HepG2 (cell line): ENCODE measurements around the gene TDRD9. TPM values are rescaled to one million over a fixed set of nuclear protein-coding genes. Genes with fewer than 3 reads are reported as not detected.
A peak's percentile ranks its signal among the peaks of the same experiment; 100 is the strongest.

Experiments used
- EED ChIP-seq: sonication (generic); formaldehyde crosslinking; IDR thresholded peaks from 2 replicates; pipeline ENCODE4 v1.5.0; 2020; ENCODE audit warnings: mild to moderate bottlenecking, missing genetic modification reagents
- KMT2B ChIP-seq: IDR thresholded peaks from 2 replicates; pipeline ENCODE4 v1.6.1; 2016; ENCODE audit warnings: missing genetic modification reagents, missing compliant biosample characterization
- MYNN ChIP-seq: sonication (generic); formaldehyde crosslinking; IDR thresholded peaks from 2 replicates; pipeline ENCODE4 v1.4.0; 2020; ENCODE audit warnings: mild to moderate bottlenecking, low read depth, missing genetic modification reagents
- NFKB2 ChIP-seq: sonication (generic); formaldehyde crosslinking; IDR thresholded peaks from 2 replicates; pipeline ENCODE4 v1.4.0; 2020; ENCODE audit warnings: missing genetic modification reagents, borderline replicate concordance
- NR2F2 ChIP-seq: IDR thresholded peaks from 2 replicates; pipeline ENCODE4 v1.6.1; 2012; ENCODE audit warnings: low read depth, inconsistent platforms, borderline replicate concordance
- PHF20 ChIP-seq: sonication (generic); formaldehyde crosslinking; IDR thresholded peaks from 2 replicates; pipeline ENCODE4 v1.5.0; 2020; ENCODE audit warnings: mild to moderate bottlenecking, missing genetic modification reagents
- REL ChIP-seq: sonication (generic); formaldehyde crosslinking; conservative IDR thresholded peaks from 2 replicates; pipeline ENCODE4 v1.8.0; 2022; ENCODE audit warnings: mild to moderate bottlenecking, missing genetic modification reagents, moderate library complexity
- ZNF224 ChIP-seq: sonication (generic); formaldehyde crosslinking; IDR thresholded peaks from 2 replicates; pipeline ENCODE4 v1.5.0; 2020; ENCODE audit warnings: mild to moderate bottlenecking, missing genetic modification reagents
- ZNF251 ChIP-seq: sonication (generic); formaldehyde crosslinking; IDR thresholded peaks from 2 replicates; pipeline ENCODE4 v1.9.0; 2021; ENCODE audit warnings: mild to moderate bottlenecking, missing genetic modification reagents
- ZNF326 ChIP-seq: sonication (generic); formaldehyde crosslinking; IDR thresholded peaks from 2 replicates; pipeline ENCODE4 v1.4.0; 2020; ENCODE audit warnings: missing genetic modification reagents, borderline replicate concordance
- ZNF530 ChIP-seq: sonication (generic); formaldehyde crosslinking; IDR thresholded peaks from 2 replicates; pipeline ENCODE4 v1.5.0; 2020; ENCODE audit warnings: low read depth, mild to moderate bottlenecking, missing genetic modification reagents
- ZNF619 ChIP-seq: sonication (generic); formaldehyde crosslinking; IDR thresholded peaks from 2 replicates; pipeline ENCODE4 v1.4.0; 2020; ENCODE audit warnings: mild to moderate bottlenecking, missing genetic modification reagents
- ZNF746 ChIP-seq: sonication (generic); formaldehyde crosslinking; IDR thresholded peaks from 2 replicates; pipeline ENCODE4 v1.8.0; 2022; ENCODE audit warnings: mild to moderate bottlenecking, missing genetic modification reagents
- polyA plus RNA-seq, 8 experiments: library from polyadenylated mRNA; depleted of rRNA in 3 of 8; stranded (reverse) in 7 of 8; unstranded in 1 of 8; fragments of >200 nt; fragmentation: Illumina TruSeq in 4 of 8; extraction: Trizol in 4 of 8; gene quantifications; 2 replicates each; pipeline versions ENCODE4 v1.2.1 to v1.2.3, GENCODE V29; 2011 to 2016; ENCODE audit warnings: low read depth in 4 of 8, missing spikeins in 1 of 8, mixed read lengths in 1 of 8; ENCODE audit not compliant: insufficient read depth in 1 of 8
- total RNA-seq, 5 experiments: library from RNA; depleted of rRNA; stranded (reverse); fragments of >200 nt; fragmentation: Illumina TruSeq; extraction: Trizol; gene quantifications; 2 replicates each; pipeline ENCODE4 v1.2.3, GENCODE V29; 2016; ENCODE audit warnings: low read depth in 1 of 5
- TF ChIP-seq, protein P1 (sequence below): sonication (generic); formaldehyde crosslinking; IDR thresholded peaks from 2 replicates; pipeline ENCODE4 v1.4.0; 2020; ENCODE audit warnings: mild to moderate bottlenecking, missing genetic modification reagents
- TF ChIP-seq, protein P2 (sequence below): sonication (generic); formaldehyde crosslinking; IDR thresholded peaks from 2 replicates; pipeline ENCODE4 v1.8.0; 2022; ENCODE audit warnings: missing genetic modification reagents, low read depth, mild to moderate bottlenecking, borderline replicate concordance
- TF ChIP-seq, protein P3 (sequence below): IDR thresholded peaks from 2 replicates; pipeline ENCODE4 v1.6.1; 2016; ENCODE audit warnings: missing compliant biosample characterization, missing genetic modification reagents, borderline replicate concordance
- TF ChIP-seq, protein P4 (sequence below): sonication (generic); formaldehyde crosslinking; IDR thresholded peaks from 2 replicates; pipeline ENCODE4 v1.4.0; 2020; ENCODE audit warnings: missing genetic modification reagents
- TF ChIP-seq, protein P5 (sequence below): sonication (generic); formaldehyde crosslinking; IDR thresholded peaks from 2 replicates; pipeline ENCODE4 v1.8.0; 2022; ENCODE audit warnings: low read depth, missing genetic modification reagents

TDRD9 gene
- total and polyA plus RNA-seq, 2 of the 13 experiments (the other 11 are each of a cell fraction or from before 2014, with no cell fraction given): not detected

DNA sequence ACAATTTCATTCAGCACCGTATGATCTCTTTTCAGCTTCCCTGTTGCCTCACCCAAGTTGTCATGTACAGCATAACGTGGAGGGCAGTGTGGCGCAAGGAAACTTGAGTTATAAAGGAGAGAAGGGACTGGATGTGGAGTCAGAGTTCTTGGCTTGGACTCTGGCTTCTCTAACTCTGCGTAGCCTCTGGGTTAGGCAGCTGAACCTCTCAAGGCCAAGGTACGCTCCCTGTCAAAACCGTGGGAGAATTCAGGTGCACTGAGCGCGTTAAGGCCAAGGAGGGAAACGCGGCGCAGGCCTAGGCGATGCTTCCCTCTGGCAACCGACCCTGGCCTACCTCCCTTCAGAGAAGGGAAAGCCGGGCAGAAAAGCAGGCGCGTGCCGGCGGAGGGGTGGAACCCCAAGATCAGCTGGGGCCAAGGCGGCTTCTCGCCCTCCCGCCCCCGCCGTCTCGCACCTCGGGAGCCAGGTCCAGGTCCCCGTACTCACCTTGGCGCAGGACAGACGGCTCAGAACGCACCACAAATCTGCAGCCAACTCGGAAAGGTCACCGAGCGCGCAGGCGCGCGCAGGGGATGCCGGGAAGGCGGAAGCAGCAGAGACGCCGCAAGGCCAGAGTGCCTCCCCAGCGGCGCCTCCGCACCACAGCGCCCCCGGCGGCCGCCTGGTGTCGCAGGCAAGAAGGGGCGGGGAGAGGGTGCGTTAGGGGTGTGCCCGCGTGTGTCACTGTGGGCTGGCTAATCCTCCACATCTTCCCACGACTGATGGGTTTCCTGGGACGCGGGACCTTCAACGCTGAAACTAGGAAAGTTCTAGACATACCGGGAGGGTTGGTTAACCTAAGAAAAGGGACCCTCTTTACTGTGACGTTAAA, 7.0 kb upstream of the TDRD9 start (continued):
- TF ChIP-seq ZNF746 (CRISPR knock-in tag): no peak
- TF ChIP-seq, protein P1, sequence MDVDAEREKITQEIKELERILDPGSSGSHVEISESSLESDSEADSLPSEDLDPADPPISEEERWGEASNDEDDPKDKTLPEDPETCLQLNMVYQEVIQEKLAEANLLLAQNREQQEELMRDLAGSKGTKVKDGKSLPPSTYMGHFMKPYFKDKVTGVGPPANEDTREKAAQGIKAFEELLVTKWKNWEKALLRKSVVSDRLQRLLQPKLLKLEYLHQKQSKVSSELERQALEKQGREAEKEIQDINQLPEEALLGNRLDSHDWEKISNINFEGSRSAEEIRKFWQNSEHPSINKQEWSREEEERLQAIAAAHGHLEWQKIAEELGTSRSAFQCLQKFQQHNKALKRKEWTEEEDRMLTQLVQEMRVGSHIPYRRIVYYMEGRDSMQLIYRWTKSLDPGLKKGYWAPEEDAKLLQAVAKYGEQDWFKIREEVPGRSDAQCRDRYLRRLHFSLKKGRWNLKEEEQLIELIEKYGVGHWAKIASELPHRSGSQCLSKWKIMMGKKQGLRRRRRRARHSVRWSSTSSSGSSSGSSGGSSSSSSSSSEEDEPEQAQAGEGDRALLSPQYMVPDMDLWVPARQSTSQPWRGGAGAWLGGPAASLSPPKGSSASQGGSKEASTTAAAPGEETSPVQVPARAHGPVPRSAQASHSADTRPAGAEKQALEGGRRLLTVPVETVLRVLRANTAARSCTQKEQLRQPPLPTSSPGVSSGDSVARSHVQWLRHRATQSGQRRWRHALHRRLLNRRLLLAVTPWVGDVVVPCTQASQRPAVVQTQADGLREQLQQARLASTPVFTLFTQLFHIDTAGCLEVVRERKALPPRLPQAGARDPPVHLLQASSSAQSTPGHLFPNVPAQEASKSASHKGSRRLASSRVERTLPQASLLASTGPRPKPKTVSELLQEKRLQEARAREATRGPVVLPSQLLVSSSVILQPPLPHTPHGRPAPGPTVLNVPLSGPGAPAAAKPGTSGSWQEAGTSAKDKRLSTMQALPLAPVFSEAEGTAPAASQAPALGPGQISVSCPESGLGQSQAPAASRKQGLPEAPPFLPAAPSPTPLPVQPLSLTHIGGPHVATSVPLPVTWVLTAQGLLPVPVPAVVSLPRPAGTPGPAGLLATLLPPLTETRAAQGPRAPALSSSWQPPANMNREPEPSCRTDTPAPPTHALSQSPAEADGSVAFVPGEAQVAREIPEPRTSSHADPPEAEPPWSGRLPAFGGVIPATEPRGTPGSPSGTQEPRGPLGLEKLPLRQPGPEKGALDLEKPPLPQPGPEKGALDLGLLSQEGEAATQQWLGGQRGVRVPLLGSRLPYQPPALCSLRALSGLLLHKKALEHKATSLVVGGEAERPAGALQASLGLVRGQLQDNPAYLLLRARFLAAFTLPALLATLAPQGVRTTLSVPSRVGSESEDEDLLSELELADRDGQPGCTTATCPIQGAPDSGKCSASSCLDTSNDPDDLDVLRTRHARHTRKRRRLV (CRISPR knock-in tag): peak; percentile 66; the same call in 1 of the 2 replicates
- TF ChIP-seq, protein P2, sequence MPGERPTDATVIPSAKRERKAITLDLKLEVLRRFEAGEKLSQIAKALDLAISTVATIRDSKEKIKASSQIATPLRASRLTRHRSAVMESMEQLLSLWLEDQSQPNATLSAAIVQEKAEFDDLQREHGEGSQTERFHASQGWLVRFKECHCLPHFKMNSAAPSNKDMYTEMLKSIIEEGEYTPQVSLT (CRISPR knock-in tag): no peak
- TF ChIP-seq ZNF224: 0 out of 2 replicates have a peak, but pooled peaks have one; percentile 30
- TF ChIP-seq, protein P3, sequence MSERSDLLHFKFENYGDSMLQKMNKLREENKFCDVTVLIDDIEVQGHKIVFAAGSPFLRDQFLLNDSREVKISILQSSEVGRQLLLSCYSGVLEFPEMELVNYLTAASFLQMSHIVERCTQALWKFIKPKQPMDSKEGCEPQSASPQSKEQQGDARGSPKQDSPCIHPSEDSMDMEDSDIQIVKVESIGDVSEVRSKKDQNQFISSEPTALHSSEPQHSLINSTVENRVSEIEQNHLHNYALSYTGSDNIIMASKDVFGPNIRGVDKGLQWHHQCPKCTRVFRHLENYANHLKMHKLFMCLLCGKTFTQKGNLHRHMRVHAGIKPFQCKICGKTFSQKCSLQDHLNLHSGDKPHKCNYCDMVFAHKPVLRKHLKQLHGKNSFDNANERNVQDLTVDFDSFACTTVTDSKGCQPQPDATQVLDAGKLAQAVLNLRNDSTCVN (CRISPR knock-in tag): no peak
- TF ChIP-seq ZNF530 (CRISPR knock-in tag): no peak
- 0 out of 2 replicates have a peak, but pooled peaks have one; percentile 85 for TF ChIP-seq ZNF619 (CRISPR knock-in tag)
- TF ChIP-seq, protein P4, sequence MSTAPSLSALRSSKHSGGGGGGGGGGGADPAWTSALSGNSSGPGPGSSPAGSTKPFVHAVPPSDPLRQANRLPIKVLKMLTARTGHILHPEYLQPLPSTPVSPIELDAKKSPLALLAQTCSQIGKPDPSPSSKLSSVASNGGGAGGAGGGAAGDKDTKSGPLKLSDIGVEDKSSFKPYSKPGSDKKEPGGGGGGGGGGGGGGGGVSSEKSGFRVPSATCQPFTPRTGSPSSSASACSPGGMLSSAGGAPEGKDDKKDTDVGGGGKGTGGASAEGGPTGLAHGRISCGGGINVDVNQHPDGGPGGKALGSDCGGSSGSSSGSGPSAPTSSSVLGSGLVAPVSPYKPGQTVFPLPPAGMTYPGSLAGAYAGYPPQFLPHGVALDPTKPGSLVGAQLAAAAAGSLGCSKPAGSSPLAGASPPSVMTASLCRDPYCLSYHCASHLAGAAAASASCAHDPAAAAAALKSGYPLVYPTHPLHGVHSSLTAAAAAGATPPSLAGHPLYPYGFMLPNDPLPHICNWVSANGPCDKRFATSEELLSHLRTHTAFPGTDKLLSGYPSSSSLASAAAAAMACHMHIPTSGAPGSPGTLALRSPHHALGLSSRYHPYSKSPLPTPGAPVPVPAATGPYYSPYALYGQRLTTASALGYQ: peak; percentile 63; the same call in 1 of the 2 replicates
- TF ChIP-seq NFKB2 (CRISPR knock-in tag): peak; percentile 81; the same call in 1 of the 2 replicates
- no peak for TF ChIP-seq ZNF251 (CRISPR knock-in tag)
- TF ChIP-seq REL (CRISPR knock-in tag): no peak
- TF ChIP-seq, protein P5, sequence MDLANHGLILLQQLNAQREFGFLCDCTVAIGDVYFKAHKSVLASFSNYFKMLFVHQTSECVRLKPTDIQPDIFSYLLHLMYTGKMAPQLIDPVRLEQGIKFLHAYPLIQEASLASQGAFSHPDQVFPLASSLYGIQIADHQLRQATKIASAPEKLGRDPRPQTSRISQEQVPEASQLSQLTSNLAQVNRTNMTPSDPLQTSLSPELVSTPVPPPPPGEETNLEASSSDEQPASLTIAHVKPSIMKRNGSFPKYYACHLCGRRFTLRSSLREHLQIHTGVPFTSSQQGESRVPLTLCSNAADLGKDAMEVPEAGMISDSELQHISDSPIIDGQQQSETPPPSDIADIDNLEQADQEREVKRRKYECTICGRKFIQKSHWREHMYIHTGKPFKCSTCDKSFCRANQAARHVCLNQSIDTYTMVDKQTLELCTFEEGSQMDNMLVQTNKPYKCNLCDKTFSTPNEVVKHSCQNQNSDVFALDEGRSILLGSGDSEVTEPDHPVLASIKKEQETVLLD (CRISPR knock-in tag): no peak
- TF ChIP-seq KMT2B (CRISPR knock-in tag): peak; percentile 75; the same call in 1 of the 2 replicates
- TF ChIP-seq MYNN (CRISPR knock-in tag): no peak
- no peak; the same call in 1 of the 2 replicates for TF ChIP-seq NR2F2
- no peak; the same call in 1 of the 2 replicates for TF ChIP-seq EED (CRISPR knock-in tag)
- TF ChIP-seq PHF20 (CRISPR knock-in tag): peak; percentile 97
- TF ChIP-seq ZNF326 (CRISPR knock-in tag): no peak
